HK-2 (cell line): Measurements from ENCODE around the gene INTS6.
A peak's percentile ranks its signal among the peaks of the same experiment; 100 is the strongest.
"Not testable (repeated sequence)": the region's sequence is repeated elsewhere in the genome, so short reads cannot be mapped to it uniquely, and the experiment has no call there.

Source experiments
- DNase-seq: peaks from one replicate; pipeline ENCODE4 v3.0.0-alpha.2; 2018; ENCODE audit not compliant: unreplicated experiment

The INTS6 gene

GRCh38 chr13:51453959-51454703 lies 1.3 kb upstream of the INTS6 start:
- DNase-seq, result peak; percentile 7

- DNase-seq, result no peak
These were observed 547 bp upstream of the INTS6 start for GRCh38 chr13:51453207-51453958.

GRCh38 chr13:51451467-51452360 lies 1.1 kb downstream of the INTS6 start:
- peak; percentile 58 for DNase-seq

GRCh38 chr13:51451134-51451466 lies 1.7 kb downstream of the INTS6 start:
- DNase-seq, result no peak

- DNase-seq, result no peak
These were observed 3.8 kb downstream of the INTS6 start for GRCh38 chr13:51449018-51449417.

- DNase-seq, result no peak
These were observed 7.9 kb downstream of the INTS6 start for GRCh38 chr13:51444922-51445321.

GRCh38 chr13:51440381-51440780 lies 12.5 kb downstream of the INTS6 start:
- DNase-seq, result no peak

GRCh38 chr13:51437550-51438127 lies 15.2 kb downstream of the INTS6 start:
- DNase-seq, result no peak

- no peak for DNase-seq
These were observed 17.7 kb downstream of the INTS6 start for GRCh38 chr13:51435002-51435578.

- no peak for DNase-seq
These were observed 20.3 kb downstream of the INTS6 start for GRCh38 chr13:51432576-51432975.

GRCh38 chr13:51426982-51427381 lies 25.9 kb downstream of the INTS6 start:
- DNase-seq, result no peak

GRCh38 chr13:51425410-51426042 lies 27.3 kb downstream of the INTS6 start:
- no peak for DNase-seq

- no peak for DNase-seq
These were observed 29.1 kb downstream of the INTS6 start for GRCh38 chr13:51423766-51424165.

- no peak for DNase-seq
These were observed 30.4 kb downstream of the INTS6 start for GRCh38 chr13:51422484-51422883.

GRCh38 chr13:51420681-51421490 lies 31.9 kb downstream of the INTS6 start:
- DNase-seq, result no peak

- no peak for DNase-seq
These were observed 33.7 kb downstream of the INTS6 start for GRCh38 chr13:51419001-51419636.

- no peak for DNase-seq
These were observed 35.1 kb downstream of the INTS6 start for GRCh38 chr13:51417716-51418115.

GRCh38 chr13:51416107-51416506 lies 36.7 kb downstream of the INTS6 start:
- no peak for DNase-seq

GRCh38 chr13:51415339-51415738 lies 37.5 kb downstream of the INTS6 start:
- not testable (repeated sequence) for DNase-seq

- no peak for DNase-seq
These were observed 40.4 kb downstream of the INTS6 start for GRCh38 chr13:51412431-51412830.
